H9 (cell line): ENCODE data around the gene DCC. TPM values are rescaled to one million over a fixed set of nuclear protein-coding genes. Genes with fewer than 3 reads are reported as not detected.

Source experiments
- DNase-seq: peaks from one replicate; pipeline ENCODE4 v3.0.0-alpha.2; 2017
- H2AFZ ChIP-seq: one replicate; pipeline ENCODE4 v1.6.1; 2013; ENCODE audit warnings: mild to moderate bottlenecking, low read length, control low read depth, moderate library complexity
- H2AK5ac ChIP-seq: 2 replicates; pipeline ENCODE4 v1.6.1; 2013; ENCODE audit warnings: low read length, control low read depth, mixed read lengths; ENCODE audit not compliant: insufficient read length
- H2BK120ac ChIP-seq: one replicate; pipeline ENCODE4 v1.6.1; 2013; ENCODE audit warnings: low read depth, mild to moderate bottlenecking, low read length, control low read depth, inconsistent platforms; ENCODE audit not compliant: poor library complexity, severe bottlenecking
- H2BK12ac ChIP-seq: 2 replicates; pipeline ENCODE4 v1.6.1; 2013; ENCODE audit warnings: low read length, control low read depth, mixed read lengths, low read depth; ENCODE audit not compliant: insufficient read length
- H2BK15ac ChIP-seq: 2 replicates; pipeline ENCODE4 v1.6.1; 2013; ENCODE audit warnings: low read depth, low read length, control low read depth
- H2BK20ac ChIP-seq: one replicate; pipeline ENCODE4 v1.6.1; 2013; ENCODE audit warnings: low read depth, mild to moderate bottlenecking, low read length, control low read depth, inconsistent platforms; ENCODE audit not compliant: poor library complexity, severe bottlenecking
- H2BK5ac ChIP-seq: 2 replicates; pipeline ENCODE4 v1.6.1; 2013; ENCODE audit warnings: low read length, control low read depth, mixed read lengths; ENCODE audit not compliant: insufficient read length
- H3K14ac ChIP-seq: 2 replicates; pipeline ENCODE4 v1.6.1; 2013; ENCODE audit warnings: low read length, control low read depth; ENCODE audit not compliant: insufficient read depth
- H3K18ac ChIP-seq: 2 replicates; pipeline ENCODE4 v1.6.1; 2013; ENCODE audit warnings: low read depth, mild to moderate bottlenecking, mixed read lengths, low read length, control low read depth; ENCODE audit not compliant: insufficient read length
- H3K23ac ChIP-seq: 2 replicates; pipeline ENCODE4 v1.6.1; 2013; ENCODE audit warnings: low read length, control low read depth, mixed read lengths, low read depth; ENCODE audit not compliant: insufficient read length
- H3K23me2 ChIP-seq: 2 replicates; pipeline ENCODE4 v1.6.1; 2013; ENCODE audit warnings: low read depth, mild to moderate bottlenecking, mixed read lengths, low read length, control low read depth; ENCODE audit not compliant: insufficient read length, poor library complexity, severe bottlenecking
- H3K27ac ChIP-seq: 2 replicates; pipeline ENCODE4 v1.5.1; 2013; ENCODE audit warnings: low read length, control low read depth, mixed read lengths, low read depth; ENCODE audit not compliant: insufficient read length
- H3K27me3 ChIP-seq: 2 replicates; pipeline ENCODE4 v1.6.1; 2013; ENCODE audit warnings: low read length, control low read depth, inconsistent platforms; ENCODE audit not compliant: insufficient read depth
- H3K4ac ChIP-seq: 2 replicates; pipeline ENCODE4 v1.6.1; 2013; ENCODE audit warnings: low read depth, mild to moderate bottlenecking, control low read depth, inconsistent platforms, low read length, moderate library complexity
- H3K4me1 ChIP-seq: 2 replicates; pipeline ENCODE4 v1.6.1; 2013; ENCODE audit warnings: low read length, control low read depth, inconsistent platforms; ENCODE audit not compliant: insufficient read depth
- H3K4me2 ChIP-seq: 2 replicates; pipeline ENCODE4 v1.6.1; 2013; ENCODE audit warnings: low read length, control low read depth, mixed read lengths; ENCODE audit not compliant: insufficient read length, insufficient read depth
- H3K56ac ChIP-seq: 2 replicates; pipeline ENCODE4 v1.6.1; 2013; ENCODE audit warnings: low read depth, mild to moderate bottlenecking, mixed read lengths, low read length, control low read depth; ENCODE audit not compliant: insufficient read length
- H3K79me1 ChIP-seq: 2 replicates; pipeline ENCODE4 v1.6.1; 2013; ENCODE audit warnings: low read depth, mild to moderate bottlenecking, moderate library complexity, low read length, control low read depth, inconsistent platforms; ENCODE audit not compliant: insufficient read depth, poor library complexity, severe bottlenecking
- H3K79me2 ChIP-seq: 2 replicates; pipeline ENCODE4 v1.6.1; 2013; ENCODE audit warnings: low read length, control low read depth, inconsistent platforms; ENCODE audit not compliant: insufficient read depth
- H3K9ac ChIP-seq: 2 replicates; pipeline ENCODE4 v1.6.1; 2013; ENCODE audit warnings: low read length, control low read depth, mixed read lengths; ENCODE audit not compliant: insufficient read length; ENCODE audit errors: extremely low read depth
- H3K9me3 ChIP-seq: one replicate; pipeline ENCODE4 v1.6.1; 2013; ENCODE audit warnings: low read depth, low read length, inconsistent platforms; ENCODE audit not compliant: control insufficient read depth
- H3T11ph ChIP-seq: one replicate; pipeline ENCODE4 v1.6.1; 2013; ENCODE audit warnings: mild to moderate bottlenecking, low read length, control low read depth, inconsistent platforms
- H4K20me1 ChIP-seq: one replicate; pipeline ENCODE4 v1.6.1; 2013; ENCODE audit not compliant: control insufficient read depth, insufficient read length, insufficient read depth
- H4K5ac ChIP-seq: 2 replicates; pipeline ENCODE4 v1.6.1; 2013; ENCODE audit warnings: low read depth, mild to moderate bottlenecking, mixed read lengths, low read length, control low read depth; ENCODE audit not compliant: insufficient read length
- H4K8ac ChIP-seq: replicated peaks from 2 replicates; pipeline ENCODE4 v1.6.1; 2013; ENCODE audit warnings: low read length, control low read depth, mixed read lengths, low read depth; ENCODE audit not compliant: insufficient read length
- H4K91ac ChIP-seq: 2 replicates; pipeline ENCODE4 v1.6.1; 2013; ENCODE audit warnings: low read depth, mild to moderate bottlenecking, moderate library complexity, mixed read lengths, low read length, control low read depth; ENCODE audit not compliant: insufficient read length
- H3K27ac Mint-ChIP-seq, 3 experiments: 2 replicates in 2 of 3; 3 replicates in 1 of 3; pipeline ENCODE4 v1.8.0; 2020 to 2021; ENCODE audit warnings: mixed read lengths in 3 of 3, mild to moderate bottlenecking in 1 of 3, moderate library complexity in 1 of 3
- H3K27me3 Mint-ChIP-seq: 2 replicates; pipeline ENCODE4 v1.8.0; 2021; ENCODE audit warnings: low read depth, mild to moderate bottlenecking, moderate library complexity, mixed read lengths
- H3K36me3 Mint-ChIP-seq, 3 experiments: 2 replicates in 2 of 3; 3 replicates in 1 of 3; pipeline ENCODE4 v1.8.0; 2020 to 2021; ENCODE audit warnings: low read depth in 3 of 3, mixed read lengths in 3 of 3; ENCODE audit not compliant: insufficient read depth in 1 of 3
- H3K4me1 Mint-ChIP-seq, 2 experiments: 2 replicates each; pipeline ENCODE4 v1.8.0; 2020; ENCODE audit warnings: mixed read lengths in 2 of 2
- H3K4me3 Mint-ChIP-seq, 2 experiments: 2 replicates in 1 of 2; 3 replicates in 1 of 2; pipeline ENCODE4 v1.8.0; 2020 to 2021; ENCODE audit warnings: mild to moderate bottlenecking in 2 of 2, mixed read lengths in 2 of 2, moderate library complexity in 1 of 2
- H3K9me3 Mint-ChIP-seq, 2 experiments: 2 replicates in 1 of 2; 3 replicates in 1 of 2; pipeline ENCODE4 v1.8.0; 2020; ENCODE audit warnings: mild to moderate bottlenecking in 2 of 2, mixed read lengths in 2 of 2, moderate library complexity in 1 of 2
- CTCF ChIP-seq: fragments of 200-600 bp; sonication (generic); conservative IDR thresholded peaks from 3 replicates; pipeline ENCODE4 v1.8.0; 2021; ENCODE audit warnings: antibody characterized with exemption, mild to moderate bottlenecking
- WGBS: extraction: QIAGEN DNeasy Blood & Tissue Kit; methylation state at CpG from one replicate; pipeline ENCODE4 v1.1.7; 2013; ENCODE audit warnings: missing lambda C conversion rate, low lambda C conversion rate, mixed read lengths; ENCODE audit not compliant: insufficient read length; ENCODE audit errors: extremely low coverage; 5-methylcytosine and 5-hydroxymethylcytosine counted together
- total RNA-seq: library from RNA; stranded (reverse); gene quantifications from 2 replicates; pipeline ENCODE4 v1.2.1, GENCODE V29; 2021

DCC gene
- total RNA-seq, 1 experiment from 2014 or later = 0.35 TPM

GRCh38 chr18:53382870-53383269 is 1042.9 kb downstream of the DCC start:
- H3K4me2 ChIP-seq = no peak overlapping the region
- H2AK5ac ChIP-seq = no peak overlapping the region
- no peak overlapping the region for H3K56ac ChIP-seq
- no peaks in the 10 kb centered on the region for H3K9me3 ChIP-seq
- no peak for TF ChIP-seq CTCF
- H3K18ac ChIP-seq = no peak overlapping the region
- H2BK12ac ChIP-seq = no peak overlapping the region
- no peaks in the 10 kb centered on the region for H3K79me2 ChIP-seq
- H2BK120ac ChIP-seq = no peak overlapping the region
- H2BK15ac ChIP-seq = no peak overlapping the region
- no peak overlapping the region for H4K91ac ChIP-seq
- no CpG with 5 or more reads among the region's 1 CpG for WGBS
- no peak overlapping the region for H2BK20ac ChIP-seq
- H3K27me3 Mint-ChIP-seq = no peaks in the 10 kb centered on the region
- no peaks in the 10 kb centered on the region; a peak in 1 of 5 replicates for H3K9me3 Mint-ChIP-seq
- H4K20me1 ChIP-seq = no peaks in the 10 kb centered on the region
- no peaks in the 10 kb centered on the region for H3K79me1 ChIP-seq
- no peaks in the 10 kb centered on the region for H3K27me3 ChIP-seq
- no peak overlapping the region for H2BK5ac ChIP-seq
- no peak overlapping the region for H3K14ac ChIP-seq
- H3K36me3 Mint-ChIP-seq = no peaks in the 10 kb centered on the region
- DNase-seq = no peak
- H3K9ac ChIP-seq = no peak overlapping the region
- H3K4me1 ChIP-seq = no peaks in the 10 kb centered on the region
- H4K5ac ChIP-seq = no peak overlapping the region
- no peak overlapping the region for H3K23ac ChIP-seq
- H3K4ac ChIP-seq = no peak overlapping the region
- H3K4me3 Mint-ChIP-seq = no peak overlapping the region
- no peak overlapping the region for H4K8ac ChIP-seq
- no peaks in the 10 kb centered on the region for H3K23me2 ChIP-seq
- no peak overlapping the region for H3K27ac ChIP-seq
- no peaks in the 10 kb centered on the region for H3K4me1 Mint-ChIP-seq
- H2AFZ ChIP-seq = no peak overlapping the region
- no peak overlapping the region for H3T11ph ChIP-seq
- no peak overlapping the region for H3K27ac Mint-ChIP-seq
